Memory B cell (primary cell): ENCODE results near the gene HSF4.

Experiments
- ATAC-seq: fragments of 150-1000 bp; cut with Tn5 transposase; 2 replicates; pipeline ENCODE4 v1.10.0; 2021; ENCODE audit warnings: low read depth, mild to moderate bottlenecking, moderate library complexity
- DNase-seq, 2 donors: peaks; one replicate each; pipeline ENCODE4 v3.0.0; 2022; ENCODE audit warnings: low spot score in 2 of 2
- H3K27ac Mint-ChIP-seq: one replicate; pipeline ENCODE4 v1.8.0; 2022; ENCODE audit warnings: mild to moderate bottlenecking, moderate library complexity, mixed read lengths
- H3K27me3 Mint-ChIP-seq: one replicate; pipeline ENCODE4 v1.8.0; 2022; ENCODE audit warnings: mixed read lengths
- H3K36me3 Mint-ChIP-seq: one replicate; pipeline ENCODE4 v1.8.0; 2022; ENCODE audit warnings: mild to moderate bottlenecking, mixed read lengths
- H3K4me1 Mint-ChIP-seq: one replicate; pipeline ENCODE4 v1.8.0; 2022; ENCODE audit warnings: mixed read lengths
- H3K4me3 Mint-ChIP-seq: one replicate; pipeline ENCODE4 v1.8.0; 2022; ENCODE audit warnings: mild to moderate bottlenecking, moderate library complexity, mixed read lengths
- H3K9me3 Mint-ChIP-seq: one replicate; pipeline ENCODE4 v1.8.0; 2022; ENCODE audit warnings: mixed read lengths

HSF4 gene

DNA sequence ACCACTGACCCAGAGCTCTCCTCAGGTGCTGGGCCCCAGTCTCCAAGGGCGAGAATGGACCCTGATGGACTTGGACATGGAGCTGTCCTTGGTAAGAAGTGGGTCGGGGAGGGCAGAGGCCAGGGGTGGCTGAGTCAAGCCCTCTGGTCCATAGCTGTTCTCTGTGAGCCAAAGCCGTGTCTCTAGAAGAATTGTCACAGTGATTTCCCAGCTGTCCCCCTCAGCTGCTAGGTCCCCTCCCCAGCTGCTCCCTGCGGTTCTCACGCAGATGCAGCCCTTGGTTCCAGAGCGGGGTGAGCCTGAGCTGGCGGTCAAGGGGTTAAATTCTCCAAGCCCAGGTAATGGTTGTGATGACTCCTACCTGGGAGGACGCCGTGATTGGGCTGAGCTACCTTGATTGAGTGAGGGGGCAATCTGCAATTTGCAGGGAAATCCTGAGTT lies 4.5 kb downstream of the HSF4 start:
- DNase-seq (no peak), ATAC-seq (no peak)
- Mint-ChIP-seq H3K4me3 (no peak overlapping the region), H3K4me1 (peaks cover 35% of the 10 kb centered on the region), H3K36me3 (peaks cover 2% of the 10 kb centered on the region), H3K9me3 (no peaks in the 10 kb centered on the region), H3K27me3 (peaks cover 45% of the 10 kb centered on the region), H3K27ac (no peak overlapping the region)

DNA sequence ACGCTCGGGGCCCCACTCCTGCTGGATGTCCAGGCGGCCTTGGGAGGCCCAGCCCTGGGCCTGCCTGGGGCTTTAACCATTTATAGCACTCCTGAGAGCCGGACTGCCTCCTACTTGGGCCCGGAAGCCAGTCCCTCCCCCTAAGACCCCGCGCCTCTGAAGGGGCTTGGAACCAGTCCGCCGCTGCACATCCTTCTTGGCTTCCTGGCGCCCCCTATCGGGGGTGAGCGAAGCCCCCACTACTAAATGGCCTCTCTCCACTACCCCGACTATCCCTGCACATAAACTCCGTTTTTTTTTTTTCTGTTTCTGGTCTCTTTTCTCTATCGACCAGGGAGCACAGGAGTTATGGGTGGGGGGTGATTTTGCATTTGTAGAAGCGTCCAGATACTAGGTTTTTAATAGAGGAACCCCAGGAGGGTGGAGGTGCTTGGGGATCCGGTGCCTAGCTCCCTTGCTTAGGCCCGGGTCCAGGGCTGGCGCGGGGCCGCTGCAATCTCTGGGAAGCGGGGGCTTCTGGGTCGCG lies 5.2 kb downstream of the HSF4 start:
- H3K9me3 Mint-ChIP-seq: no peaks in the 10 kb centered on the region
- H3K4me3 Mint-ChIP-seq: peak overlapping the region; percentile 21
- peaks cover 45% of the 10 kb centered on the region for H3K27me3 Mint-ChIP-seq
- peaks cover 2% of the 10 kb centered on the region for H3K36me3 Mint-ChIP-seq
- peaks cover 35% of the 10 kb centered on the region for H3K4me1 Mint-ChIP-seq
- DNase-seq: no peak
- H3K27ac Mint-ChIP-seq: no peak overlapping the region
- no peak for ATAC-seq

DNA sequence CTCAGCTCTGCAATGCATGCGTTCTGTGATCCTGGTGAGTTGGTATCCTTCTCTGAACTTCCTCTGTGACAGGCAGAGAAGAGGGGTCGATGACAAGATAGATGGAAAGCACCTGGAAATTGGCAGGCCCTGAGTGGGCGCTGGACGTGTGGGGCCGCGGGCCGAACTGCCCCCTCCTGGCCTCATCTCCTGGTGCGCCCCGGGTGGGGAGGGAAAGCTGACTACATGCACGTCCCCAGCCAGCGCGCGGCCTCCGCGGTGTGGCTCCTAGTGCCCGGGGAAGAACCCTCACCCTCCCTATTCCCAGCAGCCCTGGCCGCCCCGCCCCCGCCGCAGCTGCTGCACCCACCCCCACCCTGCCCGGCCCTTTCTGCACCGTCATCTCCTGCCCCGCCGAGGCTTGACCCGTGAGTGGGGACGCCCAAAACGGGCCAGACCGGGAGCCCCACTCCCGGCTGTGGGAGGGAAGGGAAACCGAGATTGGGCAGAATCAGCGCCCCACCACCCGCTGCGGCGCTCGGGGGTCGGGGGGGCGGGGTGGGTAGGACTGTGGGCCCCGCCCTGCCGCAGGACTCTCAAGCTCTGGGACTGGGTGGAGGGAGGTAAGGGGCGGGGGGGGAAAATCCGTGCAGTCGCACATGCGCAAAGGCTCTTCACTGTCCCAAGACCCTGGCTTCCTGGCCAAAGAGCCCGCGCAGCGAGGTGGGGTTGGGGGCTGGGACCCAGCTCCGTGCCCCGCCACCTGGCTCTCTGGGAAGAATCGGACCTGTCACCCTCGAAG lies 5.8 kb downstream of the HSF4 start, which contains the start of gene NOL3:
Gene NOL3, plus strand, starts transcription at position 371 of the 781 bp plus-strand sequence.
- no peak for ATAC-seq
- peaks cover 2% of the 10 kb centered on the region for H3K36me3 Mint-ChIP-seq
- peaks cover 47% of the 10 kb centered on the region for H3K27me3 Mint-ChIP-seq
- H3K27ac Mint-ChIP-seq: no peak within 1 kb of the TSS
- DNase-seq: no peak
- H3K4me3 Mint-ChIP-seq: peak within 1 kb of the TSS; percentile 21
- H3K9me3 Mint-ChIP-seq: no peaks in the 10 kb centered on the region
- H3K4me1 Mint-ChIP-seq: peaks cover 35% of the 10 kb centered on the region

DNA sequence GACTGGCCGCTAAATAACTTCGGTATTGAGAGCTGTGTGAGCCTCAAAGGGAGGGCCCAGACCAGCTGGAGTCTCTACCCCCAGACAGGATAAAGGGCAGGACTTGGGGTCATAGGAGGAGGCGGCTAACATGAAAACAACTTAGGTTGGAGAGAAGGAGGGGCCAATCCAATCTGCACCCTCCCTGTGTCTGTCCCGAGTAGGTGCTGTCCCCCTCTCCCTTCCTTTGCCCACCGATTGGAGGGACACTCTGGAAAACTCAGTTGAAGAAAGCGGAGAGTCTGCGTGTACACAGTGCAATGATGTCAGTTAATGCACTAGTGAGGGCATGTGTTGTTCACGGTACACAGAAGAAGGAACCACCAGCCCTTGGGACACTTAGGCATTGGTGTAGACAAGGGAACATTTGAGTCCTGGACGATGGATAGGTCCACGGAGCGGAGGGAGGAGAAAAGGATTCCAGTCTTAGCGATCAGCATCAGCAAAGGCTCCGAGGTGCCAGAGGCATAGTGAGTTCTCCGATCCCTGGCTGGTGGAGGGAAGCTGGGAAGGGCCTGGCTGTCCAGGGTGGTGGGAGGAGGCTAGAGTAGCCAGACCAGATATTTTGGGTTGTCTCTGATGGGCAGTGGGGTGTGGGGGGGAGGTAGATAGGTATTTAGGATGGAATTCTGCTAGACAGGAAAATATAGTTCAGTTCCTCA lies 6.6 kb downstream of the HSF4 start:
- no peak overlapping the region for H3K27ac Mint-ChIP-seq
- H3K27me3 Mint-ChIP-seq: peaks cover 45% of the 10 kb centered on the region
- ATAC-seq: no peak

DNA sequence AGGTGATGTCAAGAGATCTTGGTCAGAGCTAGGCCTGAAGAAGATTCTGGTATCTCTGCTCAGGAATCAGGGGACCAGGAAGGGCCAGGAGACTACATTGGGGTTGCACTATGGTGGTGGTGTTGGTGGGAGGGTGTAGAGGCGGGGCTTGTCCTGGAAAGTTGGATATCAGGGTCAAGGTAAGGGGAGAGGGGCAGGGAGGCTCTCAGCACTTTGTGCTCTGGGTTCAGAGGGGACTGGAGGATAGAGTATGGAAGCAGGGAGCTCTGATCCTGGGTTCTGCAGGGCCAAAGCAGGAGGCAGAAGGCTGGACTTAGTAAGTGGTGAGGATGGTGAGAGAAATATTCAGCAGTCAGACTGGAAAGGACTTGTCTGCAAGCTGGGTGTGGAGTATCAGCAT lies 8.8 kb downstream of the HSF4 start:
- Mint-ChIP-seq H3K27me3 (peaks cover 42% of the 10 kb centered on the region), H3K9me3 (no peaks in the 10 kb centered on the region), H3K4me3 (peak overlapping the region; percentile 82), H3K4me1 (peaks cover 32% of the 10 kb centered on the region), H3K36me3 (peaks cover under 1% of the 10 kb centered on the region), H3K27ac (no peak overlapping the region)
- no peak for ATAC-seq
- DNase-seq: no peak

More for the DNA sequence above, 6.6 kb downstream of the HSF4 start:
- DNase-seq: no peak
- Mint-ChIP-seq H3K9me3 (no peaks in the 10 kb centered on the region), H3K4me3 (no peak overlapping the region), H3K36me3 (peaks cover 2% of the 10 kb centered on the region), H3K4me1 (peaks cover 35% of the 10 kb centered on the region)

DNA sequence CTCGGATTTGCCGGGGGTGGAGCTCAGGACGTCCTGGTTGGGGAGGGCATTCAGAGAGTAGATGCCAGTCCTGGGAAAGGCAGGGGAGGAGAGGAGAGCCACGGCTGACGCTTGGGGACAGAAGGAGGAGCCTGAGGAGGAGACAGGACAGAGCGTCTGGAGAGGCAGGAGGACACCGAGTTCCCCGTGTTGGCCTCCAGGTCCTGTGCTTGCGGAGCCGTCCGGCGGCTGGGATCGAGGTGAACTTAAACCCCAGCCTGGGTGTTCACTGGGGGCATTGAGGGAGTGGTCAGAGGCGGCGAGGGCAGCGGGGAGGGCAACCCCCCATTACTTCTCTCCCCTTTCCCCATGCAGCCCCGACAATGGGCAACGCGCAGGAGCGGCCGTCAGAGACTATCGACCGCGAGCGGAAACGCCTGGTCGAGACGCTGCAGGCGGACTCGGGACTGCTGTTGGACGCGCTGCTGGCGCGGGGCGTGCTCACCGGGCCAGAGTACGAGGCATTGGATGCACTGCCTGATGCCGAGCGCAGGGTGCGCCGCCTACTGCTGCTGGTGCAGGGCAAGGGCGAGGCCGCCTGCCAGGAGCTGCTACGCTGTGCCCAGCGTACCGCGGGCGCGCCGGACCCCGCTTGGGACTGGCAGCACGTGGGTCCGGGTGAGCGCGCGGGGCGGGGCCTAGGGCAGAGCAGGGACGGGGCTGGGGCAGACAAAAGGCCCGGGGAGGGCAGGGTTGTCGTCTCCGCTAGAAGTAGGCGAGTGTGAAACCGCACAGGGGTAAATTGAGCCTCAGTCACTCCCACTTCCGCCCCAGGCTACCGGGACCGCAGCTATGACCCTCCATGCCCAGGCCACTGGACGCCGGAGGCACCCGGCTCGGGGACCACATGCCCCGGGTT lies 9.5 kb downstream of the HSF4 start:
- peak; percentile 76 for ATAC-seq
- H3K9me3 Mint-ChIP-seq: no peaks in the 10 kb centered on the region

DNA sequence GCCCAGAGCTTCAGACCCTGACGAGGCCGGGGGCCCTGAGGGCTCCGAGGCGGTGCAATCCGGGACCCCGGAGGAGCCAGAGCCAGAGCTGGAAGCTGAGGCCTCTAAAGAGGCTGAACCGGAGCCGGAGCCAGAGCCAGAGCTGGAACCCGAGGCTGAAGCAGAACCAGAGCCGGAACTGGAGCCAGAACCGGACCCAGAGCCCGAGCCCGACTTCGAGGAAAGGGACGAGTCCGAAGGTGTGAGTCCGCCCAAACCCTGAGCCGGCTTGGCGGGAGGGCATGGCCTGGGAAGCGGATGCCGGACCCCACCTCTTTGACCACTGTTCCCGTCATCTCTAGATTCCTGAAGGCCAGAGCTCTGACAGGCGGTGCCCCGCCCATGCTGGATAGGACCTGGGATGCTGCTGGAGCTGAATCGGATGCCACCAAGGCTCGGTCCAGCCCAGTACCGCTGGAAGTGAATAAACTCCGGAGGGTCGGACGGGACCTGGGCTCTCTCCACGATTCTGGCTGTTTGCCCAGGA lies 10.2 kb downstream of the HSF4 start:
- ATAC-seq (no peak), DNase-seq (no peak)
- Mint-ChIP-seq H3K4me1 (peaks cover 32% of the 10 kb centered on the region), H3K27ac (no peak overlapping the region), H3K27me3 (peaks cover 42% of the 10 kb centered on the region), H3K36me3 (no peaks in the 10 kb centered on the region), H3K4me3 (peak overlapping the region; percentile 82), H3K9me3 (no peaks in the 10 kb centered on the region)

More for the DNA sequence above, 9.5 kb downstream of the HSF4 start:
- no peak for DNase-seq
- Mint-ChIP-seq H3K4me1 (peaks cover 34% of the 10 kb centered on the region), H3K27me3 (peaks cover 43% of the 10 kb centered on the region), H3K36me3 (no peaks in the 10 kb centered on the region), H3K27ac (no peak overlapping the region), H3K4me3 (peak overlapping the region; percentile 82)

DNA sequence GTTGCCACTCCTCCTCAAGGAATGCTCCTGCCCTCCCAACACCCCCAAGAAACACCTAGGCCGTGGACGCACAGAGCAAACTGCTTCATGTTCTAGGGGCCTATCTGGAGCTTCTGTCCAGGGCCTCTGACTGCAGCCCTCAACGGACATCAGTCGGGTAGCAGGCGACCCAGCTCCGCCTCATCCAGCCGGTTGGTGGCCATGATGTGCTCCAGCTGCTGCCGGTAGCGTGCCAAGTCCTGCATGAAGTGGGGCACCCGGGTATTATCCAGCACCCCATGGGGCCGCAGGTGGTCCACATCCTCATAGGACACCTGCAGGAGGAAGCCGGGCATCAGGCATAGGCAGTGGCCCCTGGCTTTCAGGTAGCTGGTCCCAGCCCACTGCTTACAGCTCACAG lies 12.1 kb downstream of the HSF4 start:
- H3K9me3 Mint-ChIP-seq: no peaks in the 10 kb centered on the region
- peaks cover 21% of the 10 kb centered on the region for H3K4me1 Mint-ChIP-seq
- no peak overlapping the region for H3K27ac Mint-ChIP-seq
- DNase-seq: no peak
- ATAC-seq: no peak
- H3K4me3 Mint-ChIP-seq: no peak overlapping the region
- no peaks in the 10 kb centered on the region for H3K36me3 Mint-ChIP-seq
- peaks cover 31% of the 10 kb centered on the region for H3K27me3 Mint-ChIP-seq

DNA sequence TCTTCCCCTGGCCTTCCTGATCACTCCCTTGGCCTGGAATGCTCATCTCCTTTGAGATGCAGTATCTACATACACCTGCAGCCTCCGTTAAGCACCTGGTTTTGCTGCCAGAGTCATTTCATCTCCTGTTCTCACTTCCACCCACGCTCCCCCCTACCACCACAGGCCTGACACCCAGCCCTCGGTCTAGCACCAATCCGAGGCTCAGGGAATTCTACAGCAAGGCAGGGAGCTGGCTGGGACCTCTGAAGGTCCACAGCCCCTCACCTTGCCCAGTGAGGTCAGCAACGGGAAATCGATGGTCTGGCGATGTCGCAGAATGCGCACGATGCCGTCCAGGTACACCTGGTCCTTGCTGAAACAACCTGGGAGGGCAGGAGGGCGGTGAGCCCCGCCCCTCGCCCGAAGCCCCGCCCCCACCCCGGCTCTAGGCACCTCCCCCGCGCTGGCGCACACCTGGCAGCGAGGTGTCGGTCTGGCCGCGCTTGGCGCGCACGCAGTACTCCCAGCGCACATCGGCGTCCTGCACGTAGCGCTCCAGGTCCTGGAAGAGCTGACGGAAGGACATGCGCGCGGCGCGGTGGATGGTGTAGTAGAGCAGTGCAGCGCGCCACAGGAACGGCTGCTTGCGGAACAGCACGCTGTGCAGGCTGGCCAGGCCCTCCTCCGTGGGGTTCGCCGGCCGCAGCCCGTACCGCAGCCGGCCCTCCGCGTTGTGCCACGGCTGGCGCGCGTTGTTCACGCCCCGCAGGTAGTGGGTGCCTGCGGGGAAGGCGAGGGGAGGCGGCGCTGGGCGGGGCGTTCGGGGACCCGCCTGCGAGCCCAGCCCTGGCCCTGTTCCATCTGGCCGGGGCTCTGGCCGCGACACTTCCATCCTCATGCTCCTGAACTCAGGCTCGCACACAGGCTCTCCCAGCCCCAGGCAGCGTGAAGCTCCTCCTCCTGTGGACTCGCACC lies 13.5 kb downstream of the HSF4 start:
- Mint-ChIP-seq H3K4me3 (peak overlapping the region; percentile 80), H3K27me3 (peaks cover 25% of the 10 kb centered on the region), H3K9me3 (no peaks in the 10 kb centered on the region), H3K36me3 (no peaks in the 10 kb centered on the region), H3K4me1 (peaks cover 18% of the 10 kb centered on the region), H3K27ac (no peak overlapping the region)
- DNase-seq: no peak
- peak; percentile 61 for ATAC-seq

DNA sequence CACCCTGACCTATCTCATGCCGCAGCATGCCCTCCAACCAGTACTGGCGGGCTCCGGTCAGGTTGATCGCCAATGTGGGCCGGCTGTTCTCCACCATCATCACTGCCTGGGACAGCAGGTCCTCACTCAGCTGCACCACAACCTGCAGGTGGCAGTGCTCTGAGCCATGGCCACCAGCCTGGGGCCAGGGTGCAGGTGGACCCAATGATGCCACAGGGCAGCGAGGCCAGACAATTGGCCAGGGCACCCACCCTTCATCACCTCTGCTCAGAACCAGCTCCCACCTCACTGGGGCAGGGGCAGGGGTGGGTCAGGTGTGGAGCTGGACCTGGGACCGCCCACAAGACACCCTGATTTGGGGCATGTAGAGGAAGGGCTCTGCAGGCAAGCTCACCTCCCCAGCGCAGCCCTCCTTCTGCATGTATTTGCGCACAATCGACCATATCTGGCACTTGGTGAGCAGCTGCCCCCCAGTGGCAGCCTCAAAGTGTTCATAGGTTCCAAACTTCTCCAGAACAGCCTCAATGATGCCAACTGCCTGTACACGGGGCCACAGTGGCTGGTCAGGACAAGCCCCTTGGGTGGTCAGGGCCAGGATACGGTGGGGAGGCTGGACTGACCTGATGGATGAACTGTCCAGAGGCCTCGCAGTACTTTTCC lies 15.0 kb downstream of the HSF4 start:
- Mint-ChIP-seq H3K4me3 (no peak overlapping the region), H3K36me3 (no peaks in the 10 kb centered on the region), H3K27me3 (peaks cover 18% of the 10 kb centered on the region), H3K4me1 (peaks cover 6% of the 10 kb centered on the region), H3K27ac (no peak overlapping the region), H3K9me3 (no peaks in the 10 kb centered on the region)
- ATAC-seq: no peak
- no peak for DNase-seq

DNA sequence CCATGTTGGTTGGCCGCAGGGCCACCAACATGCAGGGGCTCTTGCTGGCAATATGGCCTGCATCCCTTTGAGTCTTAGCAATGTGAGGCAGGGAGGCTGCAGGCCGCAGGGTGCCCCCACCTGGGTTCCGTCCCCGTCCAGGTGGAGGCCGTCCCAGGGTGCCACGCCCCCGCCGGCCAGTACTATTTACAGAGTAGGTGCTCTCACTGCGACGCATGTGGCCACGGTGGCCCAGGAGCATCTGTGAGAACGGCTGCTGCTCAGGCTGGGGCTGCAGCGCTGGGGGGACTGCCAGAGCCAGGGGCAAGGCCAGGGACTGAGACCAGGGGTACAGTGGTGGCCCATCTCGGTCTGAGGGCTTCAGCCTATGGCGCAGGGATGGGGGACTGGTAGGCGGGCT lies 15.6 kb downstream of the HSF4 start:
- Mint-ChIP-seq H3K4me1 (peaks cover 10% of the 10 kb centered on the region), H3K36me3 (no peaks in the 10 kb centered on the region), H3K9me3 (no peaks in the 10 kb centered on the region), H3K27ac (no peak overlapping the region), H3K4me3 (no peak overlapping the region), H3K27me3 (peaks cover 18% of the 10 kb centered on the region)
- no peak for DNase-seq
- no peak for ATAC-seq

DNA sequence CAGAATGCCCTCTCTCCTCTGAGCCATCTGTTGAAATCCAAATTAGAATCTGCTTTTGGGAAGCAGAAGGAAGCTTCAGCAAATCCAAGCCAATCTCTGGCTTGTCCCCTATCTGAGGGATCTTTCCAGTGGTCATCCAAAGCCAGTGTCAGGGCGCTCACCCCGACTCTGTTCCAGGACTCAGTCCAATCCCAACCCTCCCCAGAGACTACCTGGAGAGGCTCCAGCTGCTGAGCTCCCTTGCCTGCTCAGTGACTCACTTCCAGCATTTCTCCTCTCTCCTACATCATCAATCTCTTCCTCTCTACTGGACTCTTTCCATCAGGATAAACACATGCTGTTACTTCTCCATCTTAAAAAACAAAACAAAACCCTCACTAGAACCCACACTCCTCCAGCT lies 16.8 kb downstream of the HSF4 start:
- Mint-ChIP-seq H3K9me3 (no peaks in the 10 kb centered on the region), H3K36me3 (no peaks in the 10 kb centered on the region), H3K27ac (no peak overlapping the region), H3K4me1 (peaks cover 12% of the 10 kb centered on the region), H3K27me3 (peaks cover 16% of the 10 kb centered on the region), H3K4me3 (no peak overlapping the region)
- no peak for DNase-seq
- no peak for ATAC-seq
